ENCODE data around the gene ACOT6.
A peak's percentile ranks its signal among the peaks of the same experiment; 100 is the strongest.
"Not testable (repeated sequence)": the region's sequence is repeated elsewhere in the genome, so short reads cannot be mapped to it uniquely, and the experiment has no call there.

The ACOT6 gene

DNA sequence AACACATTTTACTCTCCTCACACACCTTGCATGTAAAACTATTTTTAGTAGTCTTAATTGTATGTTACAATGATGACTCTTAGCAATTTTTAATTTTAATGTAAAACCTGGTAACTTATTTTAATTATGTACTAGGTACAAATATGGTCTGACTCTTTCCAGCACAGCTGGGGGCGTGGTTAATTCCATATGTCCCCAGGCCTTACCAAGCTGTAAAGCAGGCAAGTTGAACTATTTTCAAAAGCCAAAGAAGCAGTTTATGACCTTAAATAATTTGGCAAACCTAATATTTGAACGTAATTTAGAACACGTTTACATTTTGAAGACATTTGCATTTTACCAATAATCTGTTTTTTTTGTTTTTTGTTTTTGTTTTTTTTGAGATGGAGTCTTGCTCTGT lies 9.3 kb upstream of the ACOT6 start:
- no peak for DNase-seq

GRCh38 chr14:73606271-73606670 lies 6.0 kb upstream of the ACOT6 start:
- no peak for DNase-seq

DNA sequence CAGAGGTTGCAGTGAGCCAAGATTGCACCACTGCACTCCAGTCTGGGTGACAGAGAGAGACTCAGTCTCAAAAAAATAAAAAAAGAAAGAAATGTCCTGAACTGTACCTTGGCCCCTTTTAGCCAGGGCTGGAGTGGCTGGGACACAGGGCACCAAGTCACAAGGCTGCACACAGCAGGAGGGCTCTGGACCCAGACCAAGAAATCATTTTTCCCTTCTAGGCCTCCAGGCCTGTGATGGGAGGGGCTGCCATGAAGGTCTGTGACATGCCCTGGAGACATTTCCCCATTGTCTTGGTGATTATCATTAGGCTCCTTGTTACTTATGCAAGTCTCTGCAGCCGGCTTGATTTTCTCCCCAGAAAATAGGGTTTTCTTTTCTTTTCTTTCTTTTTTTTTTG lies 5.1 kb upstream of the ACOT6 start:
- DNase-seq = no peak

DNA sequence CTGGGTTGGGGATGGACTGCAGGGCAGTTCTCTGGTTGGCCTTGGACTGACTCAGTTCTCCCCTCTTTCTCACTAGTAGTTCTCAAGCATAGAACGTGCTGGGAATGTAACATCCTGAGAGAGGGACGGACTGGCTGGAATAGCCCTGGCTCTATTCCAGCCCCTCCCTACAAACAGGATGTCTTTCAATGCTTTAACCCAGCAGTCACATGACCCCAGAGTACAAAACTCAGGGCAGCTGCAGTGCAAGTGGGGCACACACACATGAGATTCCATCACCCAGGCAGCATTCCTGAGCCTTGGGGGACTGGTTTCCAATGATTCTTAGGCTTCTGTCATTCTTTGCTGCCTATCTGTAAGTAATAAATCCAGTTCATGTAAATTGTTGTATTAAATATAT lies 1.6 kb upstream of the ACOT6 start:
- no peak for DNase-seq

GRCh38 chr14:73613046-73613383 lies 698 bp downstream of the ACOT6 start:
- no peak for DNase-seq

- DNase-seq = no peak
These were observed 1.2 kb downstream of the ACOT6 start for GRCh38 chr14:73613419-73613963.

DNA sequence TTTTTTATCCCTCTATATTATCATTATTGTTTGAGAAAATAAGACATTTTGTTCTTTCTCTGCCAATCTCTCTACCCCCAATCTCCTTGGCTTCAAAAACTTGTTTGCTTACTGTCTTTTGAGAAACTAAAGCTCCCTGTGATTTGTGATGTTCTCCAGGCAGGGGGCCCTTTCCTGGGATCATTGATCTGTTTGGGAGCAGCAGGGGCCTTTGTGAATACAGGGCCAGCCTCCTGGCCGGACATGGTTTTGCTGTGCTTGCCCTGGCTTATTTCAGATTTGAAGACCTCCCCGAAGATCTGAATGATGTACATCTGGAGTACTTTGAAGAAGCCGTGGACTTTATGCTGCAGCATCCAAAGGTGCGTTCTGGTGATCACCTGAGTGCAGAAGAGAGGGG lies 4.5 kb downstream of the ACOT6 start:
- no peak for DNase-seq

GRCh38 chr14:73619524-73619923 lies 7.2 kb downstream of the ACOT6 start:
- DNase-seq = no peak

- no peak for DNase-seq
These were observed 8.0 kb downstream of the ACOT6 start for GRCh38 chr14:73620268-73620667.

DNA sequence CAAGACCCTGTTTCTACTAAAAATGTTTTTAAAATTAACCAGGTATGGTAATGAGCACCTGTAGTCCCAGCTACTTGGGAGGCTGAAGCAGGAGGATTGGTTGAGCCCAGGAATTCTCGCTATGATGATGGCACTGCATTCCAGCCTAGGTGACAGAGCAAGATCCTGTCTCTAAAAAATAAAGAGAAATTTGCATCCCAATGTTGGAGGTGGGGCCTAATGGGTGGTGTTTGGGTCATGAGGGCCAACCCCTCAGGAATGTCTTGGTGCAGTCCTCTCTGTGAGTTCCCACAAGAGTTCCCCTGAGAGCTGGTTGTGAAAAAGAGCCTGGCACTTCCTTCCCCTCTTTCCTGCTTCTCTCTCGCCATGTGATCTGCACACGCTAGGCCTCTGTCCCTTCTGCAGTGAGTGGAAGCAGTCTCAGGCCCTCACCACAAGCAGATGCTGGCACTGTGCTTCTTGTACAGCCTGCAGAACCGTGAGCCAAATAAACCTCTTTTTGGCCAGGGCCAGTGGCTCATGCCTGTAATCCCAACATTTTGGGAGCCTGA lies 11.3 kb downstream of the ACOT6 start:
- no peak for DNase-seq

- DNase-seq = no peak
These were observed 13.4 kb downstream of the ACOT6 start for GRCh38 chr14:73625706-73626105.

- DNase-seq = no peak
These were observed 14.8 kb downstream of the ACOT6 start for GRCh38 chr14:73627151-73627558.

GRCh38 chr14:73630009-73630780 lies 17.9 kb downstream of the ACOT6 start:
- no peak for DNase-seq

- DNase-seq = peak; percentile 59 to 73
These were observed 21.0 kb downstream of the ACOT6 start for GRCh38 chr14:73633116-73634010.

DNA sequence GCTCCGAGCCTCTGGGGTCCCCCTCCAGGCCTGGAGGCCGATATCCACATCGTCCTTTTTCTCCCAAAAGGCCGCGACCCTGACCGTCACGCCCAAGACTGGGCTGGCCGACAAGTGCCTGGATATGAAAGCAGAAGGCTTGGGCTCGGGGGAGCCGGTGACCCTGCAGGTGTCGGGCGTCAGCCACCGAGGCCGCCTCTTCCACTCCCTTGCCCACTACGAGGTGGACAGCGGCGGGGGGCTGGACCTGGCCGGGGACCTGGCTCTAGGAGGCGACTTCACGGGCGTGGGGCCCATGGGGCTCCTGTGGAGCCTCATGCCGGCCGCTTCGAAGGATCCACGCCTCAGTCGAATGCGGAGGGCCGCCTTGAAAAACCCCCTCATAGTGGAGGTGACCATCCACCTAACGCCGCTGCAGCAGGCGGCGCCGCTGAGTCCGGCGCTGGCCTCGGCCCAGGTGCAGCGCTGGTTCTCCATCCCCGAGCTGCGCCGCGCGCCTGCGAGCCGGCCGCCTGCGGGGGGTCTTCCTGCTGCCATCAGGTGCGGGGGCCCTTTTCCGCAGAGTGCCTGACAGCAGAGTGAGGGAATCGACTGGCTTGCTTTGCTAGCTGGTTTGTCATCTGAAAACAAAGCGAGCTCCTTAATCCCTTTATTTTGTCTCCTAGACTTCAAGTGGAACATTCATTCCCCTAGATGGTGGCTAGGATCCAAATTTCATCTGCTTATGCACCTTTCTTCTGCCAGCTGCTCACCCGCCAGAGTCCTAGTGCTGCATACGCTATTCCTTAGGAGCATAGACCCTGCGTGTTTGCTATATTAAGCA lies 21.9 kb downstream of the ACOT6 start:
- DNase-seq = no peak

- not testable (repeated sequence) for DNase-seq
These were observed 24.0 kb downstream of the ACOT6 start for GRCh38 chr14:73636355-73636754.

DNA sequence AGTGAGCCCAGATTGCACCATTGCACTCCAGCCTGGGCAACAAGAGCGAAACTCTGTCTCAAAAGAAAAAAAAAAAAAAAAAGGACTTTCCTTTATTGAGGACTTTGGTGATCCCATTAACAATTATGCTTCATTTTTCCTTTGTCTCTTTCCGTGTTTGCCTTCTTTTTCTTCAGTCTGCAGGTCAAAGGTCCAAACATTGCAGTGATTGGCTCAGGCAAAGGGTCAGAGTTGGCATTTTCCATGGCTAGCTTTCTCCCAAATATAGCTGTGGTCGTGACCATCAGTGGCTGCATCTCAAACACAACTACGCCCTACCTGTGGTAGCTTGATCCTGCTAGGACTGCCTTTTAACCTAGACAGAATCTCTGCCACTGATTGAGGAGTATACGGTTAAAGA lies 25.5 kb downstream of the ACOT6 start:
- DNase-seq = no peak

DNA sequence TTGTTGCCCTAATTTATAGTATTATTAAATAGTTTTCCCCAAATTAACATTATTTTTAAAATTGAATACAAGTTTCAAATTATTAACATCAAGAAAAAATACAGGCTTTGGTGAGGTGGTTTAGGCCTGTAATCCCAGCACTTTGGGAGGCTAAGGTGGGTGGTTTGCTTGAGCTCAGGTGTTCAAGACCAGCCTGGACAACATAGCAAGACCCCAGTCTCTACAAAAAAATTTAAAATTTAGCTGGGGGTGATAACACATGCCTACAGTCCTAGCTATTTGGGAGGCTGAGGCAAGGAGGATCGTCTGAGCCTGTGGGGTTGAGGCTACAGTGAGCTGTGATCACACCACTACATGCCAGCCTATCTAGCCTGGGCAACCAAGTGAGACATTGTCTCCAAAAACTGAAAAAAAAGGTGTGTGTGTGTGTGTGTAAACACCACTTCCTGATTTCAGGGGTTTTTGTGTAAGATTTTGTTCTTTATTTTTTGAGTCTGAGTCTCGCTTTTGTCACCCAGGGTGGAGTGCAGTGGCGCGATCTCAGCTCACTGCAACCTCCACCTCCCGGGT lies 28.6 kb downstream of the ACOT6 start:
- DNase-seq = peak in 1 of 2 donors; percentile 9

DNA sequence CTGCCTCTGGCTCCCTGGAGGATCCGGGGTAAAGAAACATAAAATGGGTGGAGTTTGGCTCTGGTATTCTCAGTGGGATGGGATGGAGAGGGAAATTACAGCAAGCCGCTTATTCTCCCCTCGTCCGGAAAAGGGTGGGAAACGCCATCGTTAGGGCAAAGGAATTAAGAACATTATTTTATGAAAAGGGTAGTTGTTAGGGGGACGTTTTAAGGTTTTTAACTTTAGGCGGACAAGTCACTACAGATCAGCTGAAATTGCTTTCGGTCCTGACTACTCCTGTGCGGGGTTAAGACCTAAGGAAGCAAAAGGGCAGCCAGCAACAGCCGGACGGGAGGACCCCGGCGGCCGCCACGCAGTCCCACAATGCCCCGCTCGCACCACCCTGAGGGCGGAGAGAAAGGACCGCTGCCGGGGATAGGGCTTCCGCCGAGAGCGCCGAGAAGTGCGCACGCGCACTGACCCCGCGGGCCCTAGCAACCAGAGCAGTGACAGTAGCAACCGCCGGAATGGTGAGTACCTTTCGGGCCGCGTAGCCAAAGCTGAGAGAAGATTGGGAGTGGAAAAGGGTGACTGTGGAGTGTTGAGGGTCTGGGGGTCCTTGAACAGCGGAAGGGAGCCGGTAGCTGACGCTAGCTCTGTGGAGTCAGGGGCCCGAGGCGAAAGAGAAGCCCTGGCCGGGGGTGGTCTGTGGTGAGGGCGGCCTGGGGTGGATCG lies 32.4 kb downstream of the ACOT6 start, which contains the start of gene DNAL1:
DNAL1 (plus strand) TSS at position 456 of the 717 bp plus-strand sequence; CDS start at position 510, 54 bp downstream.
- DNase-seq = peak; percentile 93 to 94

DNA sequence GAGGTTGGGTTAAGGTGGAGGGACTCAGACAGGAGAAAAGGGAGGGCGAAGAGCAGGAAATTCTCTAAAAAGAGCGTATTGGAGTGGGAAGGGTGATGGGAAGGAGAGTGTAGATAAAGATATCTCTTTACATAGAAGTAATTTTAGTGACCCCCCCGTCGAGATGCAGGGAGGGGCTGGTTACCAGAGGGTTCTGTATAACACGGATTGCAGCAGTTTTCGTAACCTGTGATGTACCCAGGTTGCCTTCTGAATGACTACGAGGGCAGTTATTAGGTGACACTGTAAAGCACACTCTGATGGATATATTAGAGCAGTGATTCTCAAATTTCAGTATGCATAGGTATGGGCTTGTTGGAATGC lies 32.9 kb downstream of the ACOT6 start:
- DNase-seq = no peak

GRCh38 chr14:73651005-73651404 lies 38.7 kb downstream of the ACOT6 start:
- DNase-seq = no peak

DNA sequence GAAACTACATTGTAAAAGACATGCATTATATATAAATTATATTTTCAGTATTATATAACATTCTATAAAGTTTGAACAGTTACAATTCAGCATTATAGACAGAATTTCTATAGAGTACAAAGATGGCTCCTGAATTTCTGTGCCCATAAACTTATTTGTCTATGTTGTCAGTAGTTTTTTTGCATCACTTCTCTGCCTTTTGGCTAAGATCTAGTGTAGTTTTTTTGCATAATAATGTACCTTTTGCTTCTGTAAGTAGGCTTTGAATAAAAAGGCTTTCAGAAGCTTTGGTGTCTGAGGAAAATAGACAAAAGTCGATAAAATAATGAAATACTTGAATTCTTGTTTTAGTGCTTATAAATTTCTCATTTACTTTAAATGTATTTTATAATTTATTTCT lies 43.5 kb downstream of the ACOT6 start:
- no peak for DNase-seq
